K562 (cell line): ENCODE measurements around the gene ASPRV1. TPM values are rescaled to one million over a fixed set of nuclear protein-coding genes. Genes with fewer than 3 reads are reported as not detected.

Source experiments
- ATAC-seq: fragments of 200-7000 bp; cut with Tn5 transposase; 3 replicates; pipeline ENCODE4 v1.9.1; 2020; ENCODE audit warnings: moderate library complexity
- BruUV-seq: library from RNA; stranded (reverse); fragments of 400-500 nt; replicated peaks from 2 replicates; lab custom pipeline; 2021; lab: Mats Ljungman, UMichigan
- CTCF ChIA-PET: fragments of 300-600 bp; formaldehyde crosslinking; extraction: SDS; loops from one replicate; lab custom pipeline; 2021; ENCODE audit warnings: low intra/inter-chr PET ratio; lab: Yijun Ruan, JAX
- POLR2A ChIA-PET: fragments of 300-600, 350-650 bp; sonication (Branson Sonifier 250); formaldehyde crosslinking; extraction: SDS; loops from one replicate; lab custom pipeline; 2021; ENCODE audit warnings: antibody characterized with exemption, inconsistent platforms; lab: Yijun Ruan, JAX
- DNase-seq, 4 experiments: peaks; one replicate each; pipeline versions ENCODE4 v3.0.0 to v3.0.0-alpha.2; 2011 to 2018; ENCODE audit warnings: low spot score in 3 of 4, mixed read lengths in 3 of 4; ENCODE audit errors: extremely low read depth in 1 of 4
- FAIRE-seq: peaks from 2 replicates; lab custom pipeline; 2011; peaks lifted over from hg19 to GRCh38; lab: Jason Lieb, UNC
- H2AFZ ChIP-seq: 2 replicates; pipeline ENCODE4 v1.6.0; 2011; ENCODE audit warnings: low read depth, low read length, control low read depth, inconsistent platforms
- H3K27ac ChIP-seq: fragments of 200-600 bp; 3 replicates; pipeline ENCODE4 v1.8.0; 2011; ENCODE audit warnings: low read depth, mild to moderate bottlenecking, control low read depth, inconsistent platforms, low read length, moderate library complexity, mixed read lengths; ENCODE audit errors: extremely low read depth
- H3K27me3 ChIP-seq, 2 experiments: fragments of 300-600 bp in 1 of 2; 2 replicates in 1 of 2; 3 replicates in 1 of 2; pipeline versions ENCODE4 v1.6.0 to v1.8.0; 2011; ENCODE audit warnings: inconsistent platforms in 2 of 2, low read length in 2 of 2, mild to moderate bottlenecking in 1 of 2, mixed read lengths in 1 of 2, moderate library complexity in 1 of 2; ENCODE audit not compliant: control insufficient read depth in 2 of 2, insufficient read depth in 2 of 2
- H3K36me3 ChIP-seq: fragments of 300-600 bp; 3 replicates; pipeline ENCODE4 v1.8.0; 2011; ENCODE audit warnings: mild to moderate bottlenecking, low read length, inconsistent platforms; ENCODE audit not compliant: control insufficient read depth, insufficient read depth
- H3K4me1 ChIP-seq, 2 experiments: fragments of 200-600 bp in 1 of 2; replicated peaks in 1 of 2; 2 replicates in 1 of 2; 3 replicates in 1 of 2; pipeline versions ENCODE4 v1.5.1 to v1.8.0; 2011; ENCODE audit warnings: inconsistent platforms in 2 of 2, low read length in 2 of 2, mild to moderate bottlenecking in 1 of 2, mixed read lengths in 1 of 2, moderate library complexity in 1 of 2; ENCODE audit not compliant: control insufficient read depth in 2 of 2, insufficient read depth in 2 of 2
- H3K4me2 ChIP-seq: 2 replicates; pipeline ENCODE4 v1.6.1; 2011; ENCODE audit warnings: low read length, control low read depth, inconsistent platforms, mixed read lengths; ENCODE audit not compliant: insufficient read depth
- H3K4me3 ChIP-seq: fragments of 200-600 bp; sonication (generic), shearing (Covaris generic); 2 replicates; pipeline ENCODE4 v1.5.1; 2016; ENCODE audit warnings: control low read depth, inconsistent platforms
- H3K79me2 ChIP-seq: fragments of 200-600 bp; 3 replicates; pipeline ENCODE4 v1.8.0; 2011; ENCODE audit warnings: low read length, inconsistent platforms; ENCODE audit not compliant: control insufficient read depth, insufficient read depth
- H3K9ac ChIP-seq, 2 experiments: 2 replicates each; pipeline versions ENCODE4 v1.6.0 to v1.6.1; 2011; ENCODE audit warnings: low read depth in 2 of 2, low read length in 2 of 2, control low read depth in 1 of 2, inconsistent platforms in 1 of 2, mild to moderate bottlenecking in 1 of 2, mixed read lengths in 1 of 2; ENCODE audit not compliant: insufficient read depth in 1 of 2
- H3K9me1 ChIP-seq: one replicate; pipeline ENCODE4 v1.6.0; 2011; ENCODE audit warnings: inconsistent platforms, mild to moderate bottlenecking, low read length, moderate library complexity; ENCODE audit not compliant: control insufficient read depth, insufficient read depth
- H3K9me3 ChIP-seq: replicated peaks from 2 replicates; pipeline ENCODE4 v1.5.1; 2011; ENCODE audit warnings: low read depth, low read length, inconsistent platforms; ENCODE audit not compliant: control insufficient read depth, insufficient read depth
- H4K20me1 ChIP-seq: replicated peaks from 2 replicates; pipeline ENCODE4 v1.6.1; 2011; ENCODE audit warnings: low read length, inconsistent platforms, mixed read lengths; ENCODE audit not compliant: control insufficient read depth, insufficient read depth
- CBX2 ChIP-seq: fragments of 200-600 bp; sonication (generic); IDR thresholded peaks from one replicate; pipeline ENCODE4 v1.6.1; 2012; ENCODE audit warnings: mild to moderate bottlenecking, low read length, inconsistent platforms; ENCODE audit not compliant: insufficient read depth, poor library complexity, severe bottlenecking
- DIDO1 ChIP-seq: fragments of 450-650 bp; IDR thresholded peaks from 2 replicates; pipeline ENCODE4 v1.6.1; 2016; ENCODE audit warnings: low read depth, missing biosample characterization, missing genetic modification characterization
- DPF2 ChIP-seq: fragments of 450-650 bp; IDR thresholded peaks from 2 replicates; pipeline ENCODE4 v1.6.1; 2016
- LEF1 ChIP-seq: fragments of 450-650 bp; IDR thresholded peaks from 2 replicates; pipeline ENCODE4 v1.6.1; 2016; ENCODE audit warnings: mild to moderate bottlenecking
- PRPF4 ChIP-seq: fragments of 200-400 bp; formaldehyde crosslinking; IDR thresholded peaks from one replicate; pipeline ENCODE4 v1.6.1; 2017; ENCODE audit warnings: low read length, low read depth, mild to moderate bottlenecking; ENCODE audit not compliant: insufficient read depth, poor library complexity, severe bottlenecking
- WGBS: fragments of 100-300 bp; shearing (Covaris generic); methylation state at CpG from one replicate; pipeline ENCODE4 v1.1.6; 2016; ENCODE audit warnings: low coverage, mixed read lengths; ENCODE audit not compliant: insufficient coverage; ENCODE audit errors: missing lambda C conversion rate; 5-methylcytosine and 5-hydroxymethylcytosine counted together
- in situ Hi-C: fragments of 300-500 bp; cut with MboI; formaldehyde crosslinking; loops from 4 replicates; pipeline ENCODE4 v1.15.0; 2018; ENCODE audit warnings: inconsistent platforms, mixed read lengths
- intact Hi-C: fragments of 100-400 bp; cut with micrococcal nuclease; formaldehyde crosslinking; loops from 2 replicates; pipeline ENCODE4 v1.14.2; 2022
- polyA plus RNA-seq, 8 experiments: library from polyadenylated mRNA; depleted of rRNA in 4 of 8; stranded (reverse) in 5 of 8; unstranded in 3 of 8; fragments of >200 nt; fragmentation: Nextera tagmentation in 2 of 8; fragmentation: Illumina TruSeq in 1 of 8; extraction: Ambion mirVana in 2 of 8; extraction: Trizol in 1 of 8; gene quantifications; 2 replicates each; pipeline versions ENCODE4 v1.2.1 to v1.2.3, GENCODE V29; 2011 to 2014; ENCODE audit warnings: inconsistent platforms in 1 of 8, missing spikeins in 1 of 8
- total RNA-seq, 7 experiments: library from RNA; depleted of rRNA in 6 of 7; stranded (reverse); fragments of >200 nt in 6 of 7; fragmentation: Illumina TruSeq in 2 of 7; extraction: Trizol in 2 of 7; gene quantifications; 2 replicates each; pipeline versions ENCODE4 v1.2.1 to v1.2.3, GENCODE V29; 2011 to 2021; ENCODE audit warnings: low replicate concordance in 1 of 7

The ASPRV1 gene
- total and polyA plus RNA-seq, 9 of the 15 experiments (the other 6 are each of a cell fraction or from before 2014, with no cell fraction given): 0.17 to 0.72 (median 0.47) TPM; not detected in 1

- H3K4me2 ChIP-seq: no peak overlapping the region
- peaks cover 39% of the 10 kb centered on the region for H3K36me3 ChIP-seq
- no TSS peak for BruUV-seq
- no peaks in the 10 kb centered on the region for H3K27me3 ChIP-seq
- H4K20me1 ChIP-seq: no peaks in the 10 kb centered on the region
- in situ Hi-C loops (no loop called here), intact Hi-C loops (no loop called here)
- H3K4me3 ChIP-seq: no peak overlapping the region
- FAIRE-seq: no peak
- DNase-seq: no peak
- POLR2A ChIA-PET: interaction anchor here (0.9 to 1.8 kb wide), 6 partner anchors 9 to 141 kb away, joined by 3 to 8 read pairs (median 4); no protein-coding TSS in a partner anchor
- peaks cover 22 to 44% of the 10 kb centered on the region in 2 experiments for H3K4me1 ChIP-seq
- TF ChIP-seq CBX2 (no peak), PRPF4 (no peak), LEF1 (no peak), DPF2 (no peak), DIDO1 (tag) (no peak)
- H3K9me3 ChIP-seq: no peaks in the 10 kb centered on the region
- H3K9ac ChIP-seq: no peak overlapping the region
- no peak overlapping the region for H2AFZ ChIP-seq
- no peaks in the 10 kb centered on the region for H3K9me1 ChIP-seq
- CTCF ChIA-PET: no interaction called here
- ATAC-seq: no peak
- H3K79me2 ChIP-seq: no peaks in the 10 kb centered on the region
- H3K27ac ChIP-seq: no peak overlapping the region
- 85% methylated on average over 7 of the region's 7 CpGs for WGBS
Observed at GRCh38 chr2:69944756-69945155, 16.7 kb downstream of the ASPRV1 start.
